Common myeloid progenitor, CD34-positive (primary cell): ENCODE measurements around the gene CCDC27.

Experiments
- CTCF ChIA-PET: fragments of 350-600 bp; sonication (Branson Sonifier 250); formaldehyde crosslinking; loops from one replicate; lab custom pipeline; 2021; ENCODE audit warnings: antibody characterized with exemption; lab: Charles Lee
- POLR2A ChIA-PET: fragments of 350-600 bp; sonication (Branson Sonifier 250); formaldehyde crosslinking; loops from one replicate; lab custom pipeline; 2021; ENCODE audit warnings: antibody characterized with exemption; lab: Charles Lee
- DNase-seq, 3 donors: peaks; one replicate each; pipeline versions ENCODE4 v3.0.0 to v3.0.0-alpha.2; 2013
- H3K27ac ChIP-seq, 2 experiments: 1 replicate in 1 of 2; 2 replicates in 1 of 2; pipeline ENCODE4 v1.7.0; 2013; ENCODE audit warnings: inconsistent platforms in 2 of 2, low read length in 2 of 2, mild to moderate bottlenecking in 2 of 2, low read depth in 1 of 2, moderate library complexity in 1 of 2; ENCODE audit not compliant: severe bottlenecking in 2 of 2, insufficient read depth in 1 of 2, poor library complexity in 1 of 2
- H3K27me3 ChIP-seq, 5 experiments: replicated peaks in 2 of 5; 1 replicate in 3 of 5; 2 replicates in 2 of 5; pipeline versions ENCODE4 v1.6.1 to v1.7.0; 2013; ENCODE audit warnings: low read length in 4 of 5, mild to moderate bottlenecking in 2 of 5, moderate library complexity in 2 of 5, inconsistent platforms in 1 of 5; ENCODE audit not compliant: insufficient read depth in 5 of 5, control insufficient read depth in 4 of 5
- H3K36me3 ChIP-seq, 4 experiments: 1 replicate in 2 of 4; 2 replicates in 2 of 4; pipeline versions ENCODE4 v1.6.1 to v1.7.0; 2013; ENCODE audit warnings: low read length in 3 of 4, control low read depth in 1 of 4, mild to moderate bottlenecking in 1 of 4; ENCODE audit not compliant: control insufficient read depth in 4 of 4, insufficient read depth in 4 of 4
- H3K4me1 ChIP-seq, 4 experiments: 1 replicate in 3 of 4; 2 replicates in 1 of 4; pipeline versions ENCODE4 v1.6.1 to v1.7.1; 2013; ENCODE audit warnings: low read length in 3 of 4, mild to moderate bottlenecking in 3 of 4, control low read depth in 1 of 4, inconsistent platforms in 1 of 4, moderate library complexity in 1 of 4; ENCODE audit not compliant: control insufficient read depth in 4 of 4, insufficient read depth in 4 of 4; ENCODE audit errors: control extremely low read depth in 1 of 4
- H3K4me3 ChIP-seq, 7 experiments: 1 replicate in 4 of 7; 2 replicates in 3 of 7; pipeline versions ENCODE4 v1.5.1 to v1.7.0; 2013; ENCODE audit warnings: mild to moderate bottlenecking in 7 of 7, low read length in 6 of 7, moderate library complexity in 6 of 7, inconsistent platforms in 2 of 7, low read depth in 2 of 7, control low read depth in 1 of 7; ENCODE audit not compliant: insufficient read depth in 4 of 7, control insufficient read depth in 1 of 7; ENCODE audit errors: extremely low read depth in 1 of 7
- H3K9me3 ChIP-seq, 5 experiments: 1 replicate in 4 of 5; 2 replicates in 1 of 5; pipeline versions ENCODE4 v1.6.1 to v1.7.1; 2013; ENCODE audit warnings: low read length in 4 of 5, mild to moderate bottlenecking in 2 of 5, inconsistent platforms in 1 of 5, low read depth in 1 of 5, moderate library complexity in 1 of 5; ENCODE audit not compliant: control insufficient read depth in 4 of 5, insufficient read depth in 2 of 5; ENCODE audit errors: control extremely low read depth in 1 of 5
- WGBS: methylation state at CpG from one replicate; pipeline ENCODE4 v1.1.5; 2013; ENCODE audit not compliant: insufficient coverage; 5-methylcytosine and 5-hydroxymethylcytosine counted together

The CCDC27 gene

GRCh38 chr1:3707298-3707938, 44.8 kb upstream of the CCDC27 start:
- peaks cover 0 to 11% (median 9%) of the 10 kb centered on the region in 4 experiments for H3K4me1 ChIP-seq

GRCh38 chr1:3707939-3708328, 44.3 kb upstream of the CCDC27 start:
- no peaks in the 10 kb centered on the region for H3K9me3 ChIP-seq
- DNase-seq: no peak
- no peak overlapping the region for H3K27ac ChIP-seq
- CTCF ChIA-PET: interaction anchor here (1.0 to 1.7 kb wide), 2 partner anchors 12 to 19 kb away, joined by 4 to 5 read pairs; no protein-coding TSS in a partner anchor
- H3K36me3 ChIP-seq: no peaks in the 10 kb centered on the region
- POLR2A ChIA-PET: no interaction called here
- peaks cover 0 to 11% (median 9%) of the 10 kb centered on the region in 4 experiments for H3K4me1 ChIP-seq
- 78% methylated on average over 10 of the region's 11 CpGs for WGBS
- no peak overlapping the region for H3K4me3 ChIP-seq
- H3K27me3 ChIP-seq: peaks cover 0 to 46% (median 19%) of the 10 kb centered on the region in 5 experiments

More at GRCh38 chr1:3707298-3707938, 44.8 kb upstream of the CCDC27 start:
- no peak overlapping the region for H3K27ac ChIP-seq
- ChIA-PET CTCF (interaction anchor here (1.7 kb wide), 1 partner anchor 20 kb away, joined by 5 read pairs; no protein-coding TSS in a partner anchor), POLR2A (no interaction called here)
- no peaks in the 10 kb centered on the region for H3K9me3 ChIP-seq
- H3K4me3 ChIP-seq: no peak overlapping the region
- no peak for DNase-seq
- H3K27me3 ChIP-seq: peaks cover 0 to 46% (median 19%) of the 10 kb centered on the region in 5 experiments
- no peaks in the 10 kb centered on the region for H3K36me3 ChIP-seq
- WGBS: 39% methylated on average over 17 of the region's 35 CpGs

DNA sequence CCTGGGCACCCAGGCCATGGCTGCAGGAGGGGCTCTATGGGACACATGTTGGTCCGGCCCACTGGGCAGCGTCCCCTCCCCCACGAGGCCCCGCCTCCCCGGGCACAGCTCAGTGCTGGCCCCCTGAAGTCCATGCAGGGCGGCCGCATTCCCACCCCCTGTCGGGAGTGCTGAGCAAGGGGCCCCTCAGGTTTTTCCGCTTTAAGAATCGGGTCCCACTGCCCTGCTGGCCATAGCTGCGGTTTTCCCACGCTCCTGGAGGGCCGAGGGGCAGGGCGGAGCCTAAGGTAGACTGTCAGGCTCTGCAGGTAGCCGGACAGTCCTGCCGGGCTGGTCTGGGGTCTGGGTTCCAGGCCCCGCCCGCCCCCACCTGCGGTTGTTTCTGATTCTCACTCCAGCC, 43.5 kb upstream of the CCDC27 start:
- POLR2A ChIA-PET: no interaction called here

DNA sequence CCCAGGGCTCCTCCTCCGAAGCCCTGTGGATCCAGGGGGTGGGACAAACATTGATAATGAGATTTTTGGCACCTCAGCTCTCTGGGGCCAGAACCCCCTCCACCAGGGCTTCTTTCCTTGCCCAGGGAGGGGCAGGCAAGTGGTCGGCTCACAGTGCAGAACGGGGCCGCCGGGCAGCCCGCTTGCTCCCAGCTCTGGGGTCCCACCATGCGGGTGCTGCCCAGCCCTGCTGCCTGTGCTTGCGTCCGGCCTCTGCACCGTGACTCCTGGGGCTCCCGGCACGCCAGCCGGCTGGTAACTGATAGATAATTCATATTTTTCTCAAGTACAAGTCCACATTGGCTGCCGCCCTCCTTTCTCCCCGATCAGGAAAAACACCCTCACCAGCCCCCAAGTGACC, 42.0 kb upstream of the CCDC27 start:
- ChIA-PET POLR2A (no interaction called here), CTCF (interaction anchor here (0.8 to 1.2 kb wide), 2 partner anchors 15 to 17 kb away, joined by 3 to 4 read pairs; no protein-coding TSS in a partner anchor)
- no peaks in the 10 kb centered on the region for H3K9me3 ChIP-seq
- H3K4me1 ChIP-seq: no peaks in the 10 kb centered on the region
- H3K27me3 ChIP-seq: peaks cover 0 to 40% (median 19%) of the 10 kb centered on the region in 5 experiments
- H3K27ac ChIP-seq: no peak overlapping the region
- no peak for DNase-seq
- H3K36me3 ChIP-seq: no peaks in the 10 kb centered on the region
- WGBS: 91% methylated on average over 10 of the region's 15 CpGs
- no peak overlapping the region for H3K4me3 ChIP-seq

More for the DNA sequence above, 43.5 kb upstream of the CCDC27 start:
- CTCF ChIA-PET: interaction anchor here (0.7 to 1.0 kb wide), 2 partner anchors 11 to 13 kb away, joined by 3 to 4 read pairs; no protein-coding TSS in a partner anchor
- Histone ChIP-seq H3K9me3 (no peaks in the 10 kb centered on the region), H3K4me1 (peaks cover 0 to 8% (median 6%) of the 10 kb centered on the region in 4 experiments), H3K4me3 (no peak overlapping the region), H3K36me3 (no peaks in the 10 kb centered on the region), H3K27me3 (peaks cover 0 to 41% (median 19%) of the 10 kb centered on the region in 5 experiments), H3K27ac (no peak overlapping the region)
- WGBS: 27% methylated on average over 16 of the region's 19 CpGs
- DNase-seq: no peak

- Histone ChIP-seq H3K27me3 (peaks cover 0 to 44% (median 19%) of the 10 kb centered on the region in 5 experiments), H3K4me1 (no peaks in the 10 kb centered on the region), H3K9me3 (no peaks in the 10 kb centered on the region), H3K4me3 (no peak overlapping the region), H3K27ac (no peak overlapping the region), H3K36me3 (no peaks in the 10 kb centered on the region)
- POLR2A ChIA-PET: no interaction called here
- CTCF ChIA-PET: interaction anchor here (1.0 to 1.2 kb wide), 2 partner anchors 8 to 13 kb away, joined by 3 read pairs; no protein-coding TSS in a partner anchor
- no peak for DNase-seq
- WGBS: 79% methylated on average over 10 of the region's 11 CpGs
These were observed 40.9 kb upstream of the CCDC27 start for GRCh38 chr1:3711381-3711779.

GRCh38 chr1:3711780-3712451, 40.3 kb upstream of the CCDC27 start:
- H3K27me3 ChIP-seq: peaks cover 0 to 44% (median 19%) of the 10 kb centered on the region in 5 experiments
- CTCF ChIA-PET: interaction anchor here (1.2 kb wide), 1 partner anchor 13 kb away, joined by 3 read pairs; no protein-coding TSS in a partner anchor

More at GRCh38 chr1:3711780-3712451, 40.3 kb upstream of the CCDC27 start:
- POLR2A ChIA-PET: no interaction called here
- Histone ChIP-seq H3K4me1 (no peaks in the 10 kb centered on the region), H3K9me3 (no peaks in the 10 kb centered on the region), H3K4me3 (no peak overlapping the region), H3K36me3 (no peaks in the 10 kb centered on the region), H3K27ac (no peak overlapping the region)
- no peak for DNase-seq
- 81% methylated on average over 23 of the region's 24 CpGs for WGBS
